MCF 10A (cell line): Measurements from ENCODE around the gene SH3BP4. TPM values are rescaled to one million over a fixed set of nuclear protein-coding genes. Genes with fewer than 3 reads are reported as not detected.

Source experiments
- BruUV-seq: library from RNA; stranded (reverse); fragments of 400-500 nt; replicated peaks from 2 replicates; lab custom pipeline; 2021; lab: Mats Ljungman, UMichigan
- CTCF ChIA-PET: fragments of 300-600 bp; sonication (Branson Sonifier 250); formaldehyde crosslinking; extraction: SDS; loops from one replicate; lab custom pipeline; 2021; ENCODE audit warnings: antibody characterized with exemption, inconsistent platforms; lab: Yijun Ruan, JAX
- POLR2A ChIA-PET: fragments of 300-600, 350-650 bp; sonication (Branson Sonifier 250); formaldehyde crosslinking; extraction: SDS; loops from one replicate; lab custom pipeline; 2020; ENCODE audit warnings: antibody characterized with exemption, inconsistent platforms; lab: Yijun Ruan, JAX
- DNase-seq: peaks from one replicate; pipeline ENCODE4 v3.0.0-alpha.2; 2018; ENCODE audit not compliant: unreplicated experiment
- H3K27ac Mint-ChIP-seq: one replicate; pipeline ENCODE4 v1.8.0; 2022; ENCODE audit warnings: mild to moderate bottlenecking, low read depth, mixed read lengths; ENCODE audit not compliant: unreplicated experiment
- H3K27me3 Mint-ChIP-seq: one replicate; pipeline ENCODE4 v1.8.0; 2022; ENCODE audit warnings: mixed read lengths; ENCODE audit not compliant: insufficient read depth, unreplicated experiment
- H3K36me3 Mint-ChIP-seq: one replicate; pipeline ENCODE4 v1.8.0; 2022; ENCODE audit warnings: mild to moderate bottlenecking, moderate library complexity, mixed read lengths; ENCODE audit not compliant: insufficient read depth, unreplicated experiment
- H3K4me1 Mint-ChIP-seq: one replicate; pipeline ENCODE4 v1.8.0; 2022; ENCODE audit warnings: mixed read lengths; ENCODE audit not compliant: insufficient read depth, unreplicated experiment
- H3K4me3 Mint-ChIP-seq: one replicate; pipeline ENCODE4 v1.8.0; 2022; ENCODE audit warnings: mild to moderate bottlenecking, moderate library complexity, mixed read lengths; ENCODE audit not compliant: unreplicated experiment
- H3K9me3 Mint-ChIP-seq: one replicate; pipeline ENCODE4 v1.8.0; 2022; ENCODE audit warnings: mixed read lengths; ENCODE audit not compliant: unreplicated experiment
- intact Hi-C: fragments of 100-400 bp; cut with micrococcal nuclease; formaldehyde crosslinking; loops from 2 replicates; pipeline ENCODE4 v1.14.1; 2022
- total RNA-seq: library from RNA; stranded (reverse); gene quantifications from 2 replicates; pipeline ENCODE4 v1.2.3, GENCODE V29; 2022
- TF ChIP-seq, protein P1 (sequence below): fragments of 200-600 bp; IDR thresholded peaks from one replicate; pipeline ENCODE4 v1.8.0; 2022; ENCODE audit warnings: antibody characterized with exemption, mild to moderate bottlenecking; ENCODE audit not compliant: unreplicated experiment

SH3BP4 gene
- total RNA-seq, 1 experiment from 2014 or later: 59.7 TPM

DNA sequence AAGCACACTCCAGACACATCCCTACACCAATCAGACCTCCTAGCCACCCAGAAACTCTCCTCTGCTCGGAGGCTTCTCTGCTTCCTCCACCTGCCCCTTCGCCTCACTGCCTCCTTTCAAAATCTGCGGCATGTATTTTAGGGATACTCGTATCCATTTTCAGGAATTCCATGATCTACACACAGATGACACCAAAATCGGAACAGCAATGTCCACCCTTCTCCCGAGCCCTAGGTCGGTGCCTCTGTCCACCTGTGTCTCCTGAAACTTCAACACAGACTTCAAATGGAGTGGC lies 1.4 kb upstream of the SH3BP4 start:
- BruUV-seq: no TSS peak
- no peak for DNase-seq
- intact Hi-C loops: loop anchor here (5.0 to 10.0 kb wide), 3 partner anchors 102 to 276 kb away; no protein-coding TSS in a partner anchor
- H3K36me3 Mint-ChIP-seq: peaks cover 3% of the 10 kb centered on the region
- H3K9me3 Mint-ChIP-seq: no peaks in the 10 kb centered on the region
- peak overlapping the region; percentile 94 for H3K27ac Mint-ChIP-seq
- CTCF ChIA-PET: interaction anchor here (0.6 to 0.8 kb wide), 3 partner anchors 8 to 35 kb away, joined by 3 to 6 read pairs (median 5); no protein-coding TSS in a partner anchor
- H3K4me1 Mint-ChIP-seq: peaks cover 44% of the 10 kb centered on the region
- POLR2A ChIA-PET: interaction anchor here (0.6 to 2.6 kb wide), 13 partner anchors 11 to 77 kb away, joined by 3 to 14 read pairs (median 4); no protein-coding TSS in a partner anchor
- H3K27me3 Mint-ChIP-seq: no peaks in the 10 kb centered on the region
- TF ChIP-seq, protein P1, sequence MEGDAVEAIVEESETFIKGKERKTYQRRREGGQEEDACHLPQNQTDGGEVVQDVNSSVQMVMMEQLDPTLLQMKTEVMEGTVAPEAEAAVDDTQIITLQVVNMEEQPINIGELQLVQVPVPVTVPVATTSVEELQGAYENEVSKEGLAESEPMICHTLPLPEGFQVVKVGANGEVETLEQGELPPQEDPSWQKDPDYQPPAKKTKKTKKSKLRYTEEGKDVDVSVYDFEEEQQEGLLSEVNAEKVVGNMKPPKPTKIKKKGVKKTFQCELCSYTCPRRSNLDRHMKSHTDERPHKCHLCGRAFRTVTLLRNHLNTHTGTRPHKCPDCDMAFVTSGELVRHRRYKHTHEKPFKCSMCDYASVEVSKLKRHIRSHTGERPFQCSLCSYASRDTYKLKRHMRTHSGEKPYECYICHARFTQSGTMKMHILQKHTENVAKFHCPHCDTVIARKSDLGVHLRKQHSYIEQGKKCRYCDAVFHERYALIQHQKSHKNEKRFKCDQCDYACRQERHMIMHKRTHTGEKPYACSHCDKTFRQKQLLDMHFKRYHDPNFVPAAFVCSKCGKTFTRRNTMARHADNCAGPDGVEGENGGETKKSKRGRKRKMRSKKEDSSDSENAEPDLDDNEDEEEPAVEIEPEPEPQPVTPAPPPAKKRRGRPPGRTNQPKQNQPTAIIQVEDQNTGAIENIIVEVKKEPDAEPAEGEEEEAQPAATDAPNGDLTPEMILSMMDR: no peak
- H3K4me3 Mint-ChIP-seq: peak overlapping the region; percentile 71

- peak overlapping the region; percentile 94 for H3K27ac Mint-ChIP-seq
- TF ChIP-seq, protein P1: no peak
- H3K4me3 Mint-ChIP-seq: peak overlapping the region; percentile 71
- no peaks in the 10 kb centered on the region for H3K27me3 Mint-ChIP-seq
- POLR2A ChIA-PET: interaction anchor here (0.6 to 2.6 kb wide), 8 partner anchors 12 to 77 kb away, joined by 3 to 14 read pairs (median 6); no protein-coding TSS in a partner anchor
- TSS peak; percentile 74 for BruUV-seq
- H3K36me3 Mint-ChIP-seq: no peaks in the 10 kb centered on the region
- no peaks in the 10 kb centered on the region for H3K9me3 Mint-ChIP-seq
- peaks cover 44% of the 10 kb centered on the region for H3K4me1 Mint-ChIP-seq
- CTCF ChIA-PET: interaction anchor here (0.6 to 0.8 kb wide), 3 partner anchors 7 to 36 kb away, joined by 3 to 6 read pairs (median 5); no protein-coding TSS in a partner anchor
- DNase-seq: no peak
- intact Hi-C loops: loop anchor here (5.0 to 10.0 kb wide), 3 partner anchors 101 to 276 kb away; no protein-coding TSS in a partner anchor
These were observed 820 bp upstream of the SH3BP4 start for GRCh38 chr2:234950730-234951663.

- Mint-ChIP-seq H3K36me3 (no peaks in the 10 kb centered on the region), H3K27ac (peak overlapping the region; percentile 80), H3K4me1 (peaks cover 48% of the 10 kb centered on the region), H3K27me3 (no peaks in the 10 kb centered on the region), H3K9me3 (no peaks in the 10 kb centered on the region), H3K4me3 (peak overlapping the region; percentile 80)
- ChIA-PET CTCF (no interaction called here), POLR2A (interaction anchor here (0.6 to 7.2 kb wide), 7 partner anchors 11 to 1924 kb away, joined by 3 to 98 read pairs (median 3); no protein-coding TSS in a partner anchor)
- intact Hi-C loops: loop anchor here (2.0 to 10.0 kb wide), 5 partner anchors 72 to 402 kb away; no protein-coding TSS in a partner anchor
- DNase-seq: peak; percentile 32
- TF ChIP-seq, protein P1: no peak
- no TSS peak for BruUV-seq
These were observed 676 bp downstream of the SH3BP4 start for GRCh38 chr2:234952270-234953115.
